GM12878 (cell line): ENCODE data around the gene MCFD2. TPM values are rescaled to one million over a fixed set of nuclear protein-coding genes. Genes with fewer than 3 reads are reported as not detected.

Experiments
- ATAC-seq: fragments of 200-7000 bp; cut with Tn5 transposase; 3 replicates; pipeline ENCODE4 v1.9.1; 2020; ENCODE audit warnings: mild to moderate bottlenecking, moderate library complexity
- BruUV-seq: library from RNA; stranded (reverse); fragments of 400-500 nt; replicated peaks from 2 replicates; lab custom pipeline; 2021; lab: Mats Ljungman, UMichigan
- CTCF ChIA-PET: fragments of 300-600 bp; sonication (Branson Sonifier 250); formaldehyde crosslinking; extraction: SDS; loops from one replicate; lab custom pipeline; 2021; ENCODE audit warnings: inconsistent platforms; lab: Yijun Ruan, JAX
- POLR2A ChIA-PET: fragments of 350-600 bp; formaldehyde crosslinking; extraction: SDS; loops from one replicate; lab custom pipeline; 2021; ENCODE audit warnings: inconsistent platforms; lab: Charles Lee
- RAD21 ChIA-PET: fragments of 300-600 bp; sonication (Branson Sonifier 250); formaldehyde crosslinking; loops from one replicate; lab custom pipeline; 2023; ENCODE audit warnings: antibody characterized with exemption; ENCODE audit not compliant: unreplicated experiment; lab: Charles Lee
- SMC1A ChIA-PET: fragments of 300-600 bp; sonication (Branson Sonifier 250); formaldehyde crosslinking; loops from one replicate; lab custom pipeline; 2023; ENCODE audit not compliant: unreplicated experiment, uncharacterized antibody; lab: Charles Lee
- DNase-seq: peaks from one replicate; pipeline ENCODE4 v3.0.0-alpha.2; 2011; ENCODE audit warnings: low read depth, low spot score
- FAIRE-seq: peaks from 3 replicates; lab custom pipeline; 2011; peaks lifted over from hg19 to GRCh38; lab: Jason Lieb, UNC
- H2AFZ ChIP-seq: 2 replicates; pipeline ENCODE4 v1.6.0; 2011; ENCODE audit warnings: low read depth, low read length, control low read depth; ENCODE audit not compliant: control insufficient read depth
- H3K27ac ChIP-seq: 2 replicates; pipeline ENCODE4 v1.5.1; 2011; ENCODE audit warnings: control low read depth; ENCODE audit not compliant: control insufficient read depth, insufficient read depth
- H3K27me3 ChIP-seq, 2 experiments: replicated peaks in 1 of 2; 2 replicates each; pipeline versions ENCODE4 v1.6.0 to v1.6.1; 2011; ENCODE audit warnings: low read length in 1 of 2; ENCODE audit not compliant: control insufficient read depth in 2 of 2, insufficient read depth in 2 of 2
- H3K36me3 ChIP-seq, 2 experiments: 2 replicates each; pipeline ENCODE4 v1.5.1; 2011; ENCODE audit warnings: low read length in 1 of 2; ENCODE audit not compliant: control insufficient read depth in 2 of 2, insufficient read depth in 2 of 2
- H3K4me1 ChIP-seq: 2 replicates; pipeline ENCODE4 v1.6.1; 2011; ENCODE audit warnings: mild to moderate bottlenecking, low read length, moderate library complexity, mixed read lengths; ENCODE audit not compliant: control insufficient read depth, insufficient read depth
- H3K4me2 ChIP-seq: 2 replicates; pipeline ENCODE4 v1.6.0; 2011; ENCODE audit warnings: control low read depth; ENCODE audit not compliant: control insufficient read depth, insufficient read depth
- H3K4me3 ChIP-seq: fragments of 200-600 bp; sonication (generic); 2 replicates; pipeline ENCODE4 v1.5.1; 2016
- H3K79me2 ChIP-seq: 2 replicates; pipeline ENCODE4 v1.6.0; 2011; ENCODE audit warnings: low read length; ENCODE audit not compliant: control insufficient read depth, insufficient read depth
- H3K9ac ChIP-seq: 2 replicates; pipeline ENCODE4 v1.8.0; 2011; ENCODE audit warnings: low read length, control low read depth, mixed read lengths; ENCODE audit not compliant: control insufficient read depth, insufficient read depth
- H3K9me3 ChIP-seq: replicated peaks from 3 replicates; pipeline ENCODE4 v1.5.1; 2011; ENCODE audit warnings: mild to moderate bottlenecking, low read length; ENCODE audit not compliant: control insufficient read depth, insufficient read depth
- H4K20me1 ChIP-seq: 2 replicates; pipeline ENCODE4 v1.6.0; 2011; ENCODE audit not compliant: control insufficient read depth, insufficient read depth
- BHLHE40 ChIP-seq, 2 experiments: fragments of 450-650 bp in 1 of 2; IDR thresholded peaks; 2 replicates each; pipeline ENCODE4 v1.6.1; 2011 to 2017; ENCODE audit warnings: low read depth in 2 of 2, borderline replicate concordance in 1 of 2, improper control_type of control experiment in 1 of 2, low read length in 1 of 2, mild to moderate bottlenecking in 1 of 2
- CBFB ChIP-seq: IDR thresholded peaks from 2 replicates; pipeline ENCODE4 v1.6.1; 2016; ENCODE audit warnings: antibody characterized with exemption, low read depth
- CHD1 ChIP-seq: IDR thresholded peaks from 2 replicates; pipeline ENCODE4 v1.6.1; 2012; ENCODE audit warnings: low read depth, low read length, improper control_type of control experiment
- ESRRA ChIP-seq: IDR thresholded peaks from 2 replicates; pipeline ENCODE4 v1.6.1; 2012; ENCODE audit warnings: mild to moderate bottlenecking, low read length, improper control_type of control experiment
- FOXM1 ChIP-seq: IDR thresholded peaks from 2 replicates; pipeline ENCODE4 v1.6.1; 2012; ENCODE audit warnings: low read depth, mild to moderate bottlenecking, inconsistent platforms, low read length, moderate library complexity
- IKZF2 ChIP-seq, 2 experiments: fragments of 450-650 bp; IDR thresholded peaks; 2 replicates each; pipeline ENCODE4 v1.6.1; 2017; ENCODE audit warnings: mild to moderate bottlenecking in 2 of 2, moderate library complexity in 2 of 2
- KDM1A ChIP-seq: fragments of 200-600 bp; sonication (generic); IDR thresholded peaks from 2 replicates; pipeline ENCODE4 v1.6.1; 2016; ENCODE audit warnings: borderline replicate concordance
- MXI1 ChIP-seq: fragments of 150-350 bp; IDR thresholded peaks from 2 replicates; pipeline ENCODE4 v1.6.1; 2011; ENCODE audit warnings: low read depth, mild to moderate bottlenecking, inconsistent platforms, low read length, improper control_type of control experiment
- NFXL1 ChIP-seq: fragments of 450-650 bp; IDR thresholded peaks from 2 replicates; pipeline ENCODE4 v1.6.1; 2017; ENCODE audit warnings: antibody characterized with exemption, mild to moderate bottlenecking, borderline replicate concordance
- NFYB ChIP-seq: IDR thresholded peaks from 2 replicates; pipeline ENCODE4 v1.6.1; 2011; ENCODE audit warnings: low read depth, mild to moderate bottlenecking, low read length, improper control_type of control experiment, moderate library complexity; ENCODE audit not compliant: insufficient read depth
- NRF1 ChIP-seq: conservative IDR thresholded peaks from 2 replicates; pipeline ENCODE4 v1.6.1; 2011; ENCODE audit warnings: mild to moderate bottlenecking, low read depth, low read length, improper control_type of control experiment
- PKNOX1 ChIP-seq: fragments of 450-650 bp; IDR thresholded peaks from 2 replicates; pipeline ENCODE4 v1.6.1; 2016; ENCODE audit warnings: mild to moderate bottlenecking
- PRDM15 ChIP-seq: fragments of 450-650 bp; formaldehyde crosslinking; IDR thresholded peaks from 2 replicates; pipeline ENCODE4 v1.4.0; 2020; ENCODE audit warnings: mild to moderate bottlenecking, moderate library complexity
- RB1 ChIP-seq: fragments of 450-650 bp; formaldehyde crosslinking; IDR thresholded peaks from 2 replicates; pipeline ENCODE4 v1.6.1; 2017; ENCODE audit warnings: mild to moderate bottlenecking, borderline replicate concordance
- RELA ChIP-seq: fragments of 450-650 bp; IDR thresholded peaks from 2 replicates; pipeline ENCODE4 v1.8.0; 2014; ENCODE audit warnings: borderline replicate concordance; ENCODE audit not compliant: partially characterized antibody
- SREBF2 ChIP-seq: IDR thresholded peaks from 2 replicates; pipeline ENCODE4 v1.6.1; 2012; ENCODE audit warnings: mild to moderate bottlenecking, low read length
- ZBTB33 ChIP-seq: fragments of 450-650 bp; IDR thresholded peaks from 2 replicates; pipeline ENCODE4 v1.6.1; 2017; ENCODE audit warnings: mild to moderate bottlenecking
- ZNF217 ChIP-seq: fragments of 450-650 bp; IDR thresholded peaks from 2 replicates; pipeline ENCODE4 v1.6.1; 2017; ENCODE audit warnings: antibody characterized with exemption, mild to moderate bottlenecking
- in situ Hi-C: fragments of 300-500 bp; cut with MboI; formaldehyde crosslinking; loops from 9 replicates; pipeline ENCODE4 v1.14.3; 2018; ENCODE audit warnings: mixed read lengths
- intact Hi-C: fragments of 100-400 bp; cut with micrococcal nuclease; formaldehyde crosslinking; loops from one replicate; pipeline ENCODE4 v1.14.2; 2022; ENCODE audit not compliant: unreplicated experiment
- polyA plus RNA-seq, 11 experiments: library from polyadenylated mRNA; depleted of rRNA in 4 of 11; unstranded in 6 of 11; stranded (reverse) in 5 of 11; fragments of >200 nt; fragmentation: Nextera tagmentation in 4 of 11; fragmentation: Illumina TruSeq in 1 of 11; extraction: Ambion mirVana in 4 of 11; extraction: Trizol in 1 of 11; gene quantifications; 1 replicate in 1 of 11; 2 replicates in 10 of 11; pipeline versions ENCODE4 v1.2.1 to v1.2.3, GENCODE V29; 2011 to 2016; ENCODE audit warnings: inconsistent platforms in 2 of 11, missing spikeins in 2 of 11, low read depth in 1 of 11
- total RNA-seq, 4 experiments: library from RNA; depleted of rRNA in 3 of 4; stranded (reverse); fragments of >200 nt in 3 of 4; fragmentation: Illumina TruSeq in 1 of 4; extraction: Trizol in 1 of 4; gene quantifications; 2 replicates each; pipeline versions ENCODE4 v1.2.1 to v1.2.3, GENCODE V29; 2013 to 2021

MCFD2 gene
- total and polyA plus RNA-seq, 10 of the 15 experiments (the other 5 are each of a cell fraction or from before 2014, with no cell fraction given) = 35.0 to 57.3 (median 40.3) TPM

GRCh38 chr2:46923041-46923528 lies 7.5 kb upstream of the MCFD2 start:
- H3K36me3 ChIP-seq = no peaks in the 10 kb centered on the region
- no peak overlapping the region for H2AFZ ChIP-seq
- H3K4me2 ChIP-seq = no peak overlapping the region
- no peak for FAIRE-seq
- BruUV-seq = no TSS peak
- in situ Hi-C loops = no loop called here
- TF ChIP-seq CBFB (no peak), IKZF2 (IDR thresholded peaks at IDR 0.05) (no peak), NFYB (no peak), ESRRA (no peak), BHLHE40 (IDR thresholded peaks at IDR 0.05; ENCODE audit: borderline replicate concordance in 1 of 2, low read depth in 2 of 2, low read length in 1 of 2) (no peak), KDM1A (no peak), PKNOX1 (no peak), SREBF2 (no peak), NFXL1 (no peak), ZNF217 (no peak), PRDM15 (no peak), FOXM1 (no peak), NRF1 (no peak), MXI1 (no peak), ZBTB33 (no peak), RB1 (no peak), RELA (no peak), CHD1 (no peak)
- SMC1A ChIA-PET = interaction anchor here (1.2 to 2.4 kb wide), 3 partner anchors 10 to 55 kb away, joined by 3 to 7 read pairs (median 4); no protein-coding TSS in a partner anchor
- no peak overlapping the region for H3K27ac ChIP-seq
- H3K27me3 ChIP-seq = no peaks in the 10 kb centered on the region
- no peak overlapping the region for H3K4me3 ChIP-seq
- CTCF ChIA-PET = interaction anchor here (1.2 to 3.5 kb wide), 3 partner anchors 13 to 400 kb away, joined by 3 to 18 read pairs (median 4); no protein-coding TSS in a partner anchor
- no peaks in the 10 kb centered on the region for H3K79me2 ChIP-seq
- H3K9ac ChIP-seq = no peak overlapping the region
- POLR2A ChIA-PET = interaction anchor here (1.1 to 1.2 kb wide), 2 partner anchors 13 to 59 kb away, joined by 3 to 4 read pairs; no protein-coding TSS in a partner anchor
- H3K4me1 ChIP-seq = peaks cover 4% of the 10 kb centered on the region
- DNase-seq = no peak
- no peaks in the 10 kb centered on the region for H4K20me1 ChIP-seq
- no peak for ATAC-seq
- RAD21 ChIA-PET = interaction anchor here (0.7 kb wide), 1 partner anchor 400 kb away, joined by 4 read pairs; no protein-coding TSS in a partner anchor
- H3K9me3 ChIP-seq = peaks cover 5% of the 10 kb centered on the region
- intact Hi-C loops = no loop called here
